HEK293 (cell line): ENCODE data around the gene AP2M1.

Experiments used
- GLI4 ChIP-seq: fragments of 450-650 bp; formaldehyde crosslinking; IDR thresholded peaks from 2 replicates; pipeline ENCODE4 v1.5.1; 2016; ENCODE audit warnings: missing biosample characterization, missing genetic modification characterization
- TF ChIP-seq, protein P1 (sequence below): fragments of 450-650 bp; formaldehyde crosslinking; IDR thresholded peaks from 2 replicates; pipeline ENCODE4 v1.5.1; 2016; ENCODE audit warnings: missing biosample characterization, missing genetic modification characterization

DNA sequence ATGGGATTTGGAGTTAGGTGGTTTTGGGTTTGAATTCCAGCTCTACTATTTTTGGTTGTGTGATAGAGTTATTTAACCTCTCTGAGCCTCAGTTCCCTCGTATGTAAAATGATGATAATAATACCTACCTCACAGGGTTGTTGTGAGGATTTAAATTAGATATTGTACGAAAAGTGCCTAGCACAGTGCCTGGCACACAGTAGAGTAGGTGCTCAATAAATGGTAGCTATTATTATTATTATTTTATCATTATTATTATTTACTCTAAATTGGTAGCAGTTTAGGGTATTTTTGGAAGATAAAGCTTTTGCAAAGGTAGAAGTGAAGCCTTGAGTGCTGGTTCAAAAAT lies 1.3 kb upstream of the AP2M1 start:
- TF ChIP-seq, protein P1, sequence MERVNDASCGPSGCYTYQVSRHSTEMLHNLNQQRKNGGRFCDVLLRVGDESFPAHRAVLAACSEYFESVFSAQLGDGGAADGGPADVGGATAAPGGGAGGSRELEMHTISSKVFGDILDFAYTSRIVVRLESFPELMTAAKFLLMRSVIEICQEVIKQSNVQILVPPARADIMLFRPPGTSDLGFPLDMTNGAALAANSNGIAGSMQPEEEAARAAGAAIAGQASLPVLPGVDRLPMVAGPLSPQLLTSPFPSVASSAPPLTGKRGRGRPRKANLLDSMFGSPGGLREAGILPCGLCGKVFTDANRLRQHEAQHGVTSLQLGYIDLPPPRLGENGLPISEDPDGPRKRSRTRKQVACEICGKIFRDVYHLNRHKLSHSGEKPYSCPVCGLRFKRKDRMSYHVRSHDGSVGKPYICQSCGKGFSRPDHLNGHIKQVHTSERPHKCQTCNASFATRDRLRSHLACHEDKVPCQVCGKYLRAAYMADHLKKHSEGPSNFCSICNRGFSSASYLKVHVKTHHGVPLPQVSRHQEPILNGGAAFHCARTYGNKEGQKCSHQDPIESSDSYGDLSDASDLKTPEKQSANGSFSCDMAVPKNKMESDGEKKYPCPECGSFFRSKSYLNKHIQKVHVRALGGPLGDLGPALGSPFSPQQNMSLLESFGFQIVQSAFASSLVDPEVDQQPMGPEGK (tag by site-specific recombination) = no peak
- no peak for TF ChIP-seq GLI4 (tag by site-specific recombination)
